ENCODE results near the gene TMEM69. TPM values are rescaled to one million over a fixed set of nuclear protein-coding genes. Genes with fewer than 3 reads are reported as not detected.
"Not testable (repeated sequence)": the region's sequence is repeated elsewhere in the genome, so short reads cannot be mapped to it uniquely, and the experiment has no call there.

The TMEM69 gene
- total RNA-seq, 1 experiment from 2014 or later = 39.3 TPM

- TF ChIP-seq FOSL1 (IDR thresholded peaks at IDR 0.05; ENCODE audit: low read depth) (no peak), EZH2phosphoT487 (IDR thresholded peaks at IDR 0.05; ENCODE audit: borderline replicate concordance) (no peak), SIN3A (IDR thresholded peaks at IDR 0.05; ENCODE audit: low read depth) (no peak), EZH2 (IDR thresholded peaks at IDR 0.05) (no peak)
Observed at GRCh38 chr1:45704637-45705036, 16.7 kb downstream of the TMEM69 start (continued).

- no peak overlapping the region for H3K4me2 ChIP-seq (ENCODE audit: low read length)
- H3K9ac ChIP-seq (ENCODE audit: low read length) = no peak overlapping the region
- no TSS peak for BruUV-seq (replicated peaks)
- no peaks in the 10 kb centered on the region for H4K20me1 ChIP-seq (ENCODE audit: insufficient read depth)
- H3K4me1 ChIP-seq (ENCODE audit: control insufficient read depth in 1 of 2, insufficient read depth in 2 of 2, low read length in 2 of 2) = no peaks in the 10 kb centered on the region; a peak in 2 of 4 replicates
- H3K9me2 ChIP-seq (ENCODE audit: insufficient read depth) = no peaks in the 10 kb centered on the region
- ATAC-seq (no peak), DNase-seq (ENCODE audit: low read depth, low spot score) (no peak)
- no peak for TF ChIP-seq ZFX (IDR thresholded peaks at IDR 0.05)
- TF ChIP-seq ELF1 (IDR thresholded peaks at IDR 0.05; ENCODE audit: borderline replicate concordance, low read depth) = no peak
- TF ChIP-seq SP1 (IDR thresholded peaks at IDR 0.05; ENCODE audit: low read depth) = no peak
- H3K4me3 ChIP-seq (replicated peaks in 1 of 2; ENCODE audit: low read depth in 1 of 2, low read length in 2 of 2) = no peak overlapping the region
- H3K36me3 ChIP-seq (ENCODE audit: control insufficient read depth in 1 of 2, insufficient read depth in 2 of 2, low read length in 2 of 2) = no peaks in the 10 kb centered on the region
- no peak overlapping the region for H3K27ac ChIP-seq (ENCODE audit: low read depth, low read length)
- RAD21 ChIA-PET (ENCODE audit: low non-redundant PET in 1 of 2, low total read pairs in 2 of 2, uncharacterized antibody in 2 of 2, unreplicated experiment in 2 of 2) = no interaction called here
- no peaks in the 10 kb centered on the region for H3K79me2 ChIP-seq (ENCODE audit: insufficient read depth, low read length)
- intact Hi-C loops (cut with micrococcal nuclease) = no loop called here
- POLR2A ChIA-PET = no interaction called here
- CTCF ChIA-PET = no interaction called here
- H2AFZ ChIP-seq (ENCODE audit: low read depth, low read length, poor library complexity, severe bottlenecking) = no peak overlapping the region
- H3K9me3 ChIP-seq (ENCODE audit: control insufficient read depth in 1 of 2, insufficient read depth in 1 of 2, low read depth in 1 of 2, low read length in 2 of 2) = no peaks in the 10 kb centered on the region
- H3K27me3 ChIP-seq (ENCODE audit: insufficient read depth, low read length) = no peaks in the 10 kb centered on the region
Observed at GRCh38 chr1:45713711-45714110, 25.7 kb downstream of the TMEM69 start.

- intact Hi-C loops (cut with micrococcal nuclease) = no loop called here
- Histone ChIP-seq H3K27ac (ENCODE audit: low read depth, low read length) (no peak overlapping the region), H3K4me1 (ENCODE audit: control insufficient read depth in 1 of 2, insufficient read depth in 2 of 2, low read length in 2 of 2) (no peaks in the 10 kb centered on the region; a peak in 2 of 4 replicates), H3K36me3 (ENCODE audit: control insufficient read depth in 1 of 2, insufficient read depth in 2 of 2, low read length in 2 of 2) (no peaks in the 10 kb centered on the region), H3K4me3 (replicated peaks in 1 of 2; ENCODE audit: low read depth in 1 of 2, low read length in 2 of 2) (no peak overlapping the region), H3K9ac (ENCODE audit: low read length) (no peak overlapping the region), H3K4me2 (ENCODE audit: low read length) (no peak overlapping the region), H2AFZ (ENCODE audit: low read depth, low read length, poor library complexity, severe bottlenecking) (no peak overlapping the region), H3K27me3 (ENCODE audit: insufficient read depth, low read length) (no peaks in the 10 kb centered on the region), H3K79me2 (ENCODE audit: insufficient read depth, low read length) (no peaks in the 10 kb centered on the region), H3K9me2 (ENCODE audit: insufficient read depth) (no peaks in the 10 kb centered on the region), H4K20me1 (ENCODE audit: insufficient read depth) (no peaks in the 10 kb centered on the region), H3K9me3 (ENCODE audit: control insufficient read depth in 1 of 2, insufficient read depth in 1 of 2, low read depth in 1 of 2, low read length in 2 of 2) (no peaks in the 10 kb centered on the region)
- ChIA-PET RAD21 (ENCODE audit: low non-redundant PET in 1 of 2, low total read pairs in 2 of 2, uncharacterized antibody in 2 of 2, unreplicated experiment in 2 of 2) (no interaction called here), CTCF (no interaction called here), POLR2A (no interaction called here)
- no peak for DNase-seq (ENCODE audit: low read depth, low spot score)
- no TSS peak for BruUV-seq (replicated peaks)
- ATAC-seq = no peak
- no peak for TF ChIP-seq REST (IDR thresholded peaks at IDR 0.05; ENCODE audit: low read depth)
- no peak for TF ChIP-seq ZFX (IDR thresholded peaks at IDR 0.05)
- TF ChIP-seq ZNF274 (IDR thresholded peaks at IDR 0.05; ENCODE audit: low read depth, low read length) = no peak
- TF ChIP-seq SRF (IDR thresholded peaks at IDR 0.05; ENCODE audit: low read depth) = no peak
Observed at GRCh38 chr1:45716700-45717099, 28.7 kb downstream of the TMEM69 start.

GRCh38 chr1:45717386-45717785, 29.4 kb downstream of the TMEM69 start:
- H3K9me3 ChIP-seq (ENCODE audit: control insufficient read depth in 1 of 2, insufficient read depth in 1 of 2, low read depth in 1 of 2, low read length in 2 of 2); BruUV-seq (replicated peaks); ATAC-seq; H3K27ac ChIP-seq (ENCODE audit: low read depth, low read length); DNase-seq (ENCODE audit: low read depth, low spot score); H3K4me3 ChIP-seq (replicated peaks in 1 of 2; ENCODE audit: low read depth in 1 of 2, low read length in 2 of 2); H3K79me2 ChIP-seq (ENCODE audit: insufficient read depth, low read length); POLR2A ChIA-PET; CTCF ChIA-PET; H2AFZ ChIP-seq (ENCODE audit: low read depth, low read length, poor library complexity, severe bottlenecking); H3K4me1 ChIP-seq (ENCODE audit: control insufficient read depth in 1 of 2, insufficient read depth in 2 of 2, low read length in 2 of 2); H3K4me2 ChIP-seq (ENCODE audit: low read length); H3K9ac ChIP-seq (ENCODE audit: low read length); H3K36me3 ChIP-seq (ENCODE audit: control insufficient read depth in 1 of 2, insufficient read depth in 2 of 2, low read length in 2 of 2); H3K9me2 ChIP-seq (ENCODE audit: insufficient read depth); H4K20me1 ChIP-seq (ENCODE audit: insufficient read depth); intact Hi-C loops (cut with micrococcal nuclease); H3K27me3 ChIP-seq (ENCODE audit: insufficient read depth, low read length): not testable (repeated sequence)
- RAD21 ChIA-PET (ENCODE audit: low non-redundant PET in 1 of 2, low total read pairs in 2 of 2, uncharacterized antibody in 2 of 2, unreplicated experiment in 2 of 2) = interaction anchor here in 1 of 2 experiments (0.6 kb wide), 1 partner anchor 85 kb away, joined by 3 read pairs; no protein-coding TSS in a partner anchor

All from HCT116 (cell line).